Left renal pelvis (tissue), 4 donors: ENCODE measurements around the gene GNB3. TPM values are rescaled to one million over a fixed set of nuclear protein-coding genes. Genes with fewer than 3 reads are reported as not detected.

Experiments
- DNase-seq, 4 donors: peaks; one replicate each; pipeline ENCODE4 v3.0.0-alpha.2; 2013; ENCODE audit warnings: low read depth in 4 of 4, low spot score in 3 of 4
- polyA plus RNA-seq, 4 donors: library from polyadenylated mRNA; unstranded; fragments of 120-200 nt; gene quantifications; one replicate each; pipeline ENCODE4 v1.2.1, GENCODE V29; 2013; ENCODE audit not compliant: insufficient read length in 4 of 4

Gene GNB3
- 10 to 100 TPM in 1 of 4 donors, 1 to 10 TPM in 3; 4.4 to 14.0 (median 6.8) TPM for polyA plus RNA-seq

DNA sequence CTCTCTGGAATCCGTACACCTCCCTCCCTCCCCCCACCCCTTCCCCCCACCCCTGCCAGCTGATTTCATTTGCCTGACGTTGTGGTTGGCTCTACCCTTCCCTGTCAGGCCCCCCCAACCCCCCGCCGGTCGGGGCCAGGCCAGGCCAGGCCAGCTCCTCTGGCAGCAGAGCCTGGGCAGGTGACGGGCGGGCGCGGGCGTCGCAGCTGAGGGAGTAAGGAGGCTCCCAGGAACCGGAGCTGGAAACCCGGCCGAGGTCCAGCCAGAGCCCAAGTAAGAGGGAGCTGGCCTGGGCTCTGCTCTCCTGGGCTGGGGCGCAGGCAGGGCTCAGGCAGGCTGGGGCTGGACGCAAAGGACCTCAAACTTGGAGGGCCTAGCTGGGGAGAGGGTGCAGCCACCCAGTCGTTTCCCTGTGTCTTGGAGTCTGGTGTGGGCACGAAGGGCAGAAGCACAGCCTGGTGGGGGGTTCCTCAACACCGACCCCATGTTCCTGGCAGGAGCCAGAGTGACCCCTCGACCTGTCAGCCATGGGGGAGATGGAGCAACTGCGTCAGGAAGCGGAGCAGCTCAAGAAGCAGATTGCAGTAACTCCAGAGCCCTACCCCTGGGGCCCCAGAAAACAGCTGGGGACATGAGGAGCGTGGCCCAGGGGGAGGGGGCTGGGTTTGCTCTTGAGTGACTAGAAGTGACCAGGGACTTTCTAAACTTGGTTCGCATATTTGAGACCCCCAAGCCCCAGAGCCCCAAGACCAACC is at the start of gene GNB3:
TSS of gene GNB3 (plus strand) at position 165 of the 755 bp plus-strand sequence. CDS start at position 528, 363 bp downstream.
- no peak for DNase-seq

DNA sequence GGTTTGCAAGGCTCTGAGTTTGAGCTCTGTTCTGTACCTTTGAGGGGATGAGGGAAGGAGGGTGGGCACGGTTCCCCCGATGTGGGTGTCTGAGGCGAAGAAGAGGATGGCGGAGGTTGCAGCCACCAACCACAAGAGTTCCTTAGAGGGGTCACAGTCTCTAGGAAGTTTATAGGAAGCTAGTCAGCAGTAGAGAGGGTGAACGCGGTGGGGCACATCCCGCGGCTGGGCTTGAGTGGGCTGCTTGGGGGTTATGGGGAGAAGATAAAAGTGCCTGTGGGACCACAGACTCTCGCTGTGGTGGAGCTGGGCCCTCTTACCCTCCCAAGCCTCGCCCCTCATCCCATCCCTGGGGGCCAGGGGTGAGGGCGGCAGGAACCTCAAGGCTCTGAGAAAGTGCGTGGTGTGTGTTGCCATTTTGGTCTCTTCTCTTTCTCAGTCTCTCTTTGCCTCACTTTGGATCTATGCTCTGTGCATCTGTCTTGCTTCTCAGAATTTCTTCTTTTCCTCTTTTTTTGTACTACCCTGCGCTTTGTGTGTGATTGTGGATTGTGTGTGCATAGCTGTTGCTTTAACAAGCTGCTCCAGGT is 48.7 kb upstream of the GNB3 start:
- no peak for DNase-seq

DNA sequence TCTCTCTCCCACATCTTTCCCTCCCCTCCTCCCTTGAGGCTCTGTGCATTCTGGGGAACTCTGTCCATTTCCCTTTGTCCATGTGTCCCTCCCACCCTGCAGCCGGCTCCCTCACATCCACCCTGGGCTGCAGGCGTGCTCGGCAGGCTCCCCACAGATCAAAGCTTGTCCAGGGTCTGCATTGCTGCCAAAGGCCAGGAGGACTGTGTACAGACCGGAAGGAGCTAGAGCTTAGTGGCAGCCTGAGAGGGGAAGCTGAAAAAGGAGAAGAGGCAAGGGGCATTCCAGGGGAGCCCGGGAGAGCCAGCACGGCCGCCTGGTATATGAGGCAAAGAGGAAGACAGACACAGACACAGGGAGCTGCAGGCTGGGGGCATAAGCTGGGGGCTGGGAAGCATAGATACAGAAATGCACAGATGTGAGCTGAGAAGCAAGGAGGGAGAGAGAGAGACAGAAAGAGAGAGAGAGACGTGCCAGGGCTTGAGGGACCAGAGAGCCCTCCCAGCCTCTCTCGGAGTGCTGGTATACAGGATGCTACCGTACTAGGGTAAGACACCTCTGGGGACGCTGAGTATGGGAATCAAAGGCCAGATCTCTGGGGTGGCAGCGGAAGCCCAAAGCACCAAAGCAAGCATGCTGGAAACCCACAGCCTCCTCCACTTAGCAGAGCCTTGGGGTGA is 48.1 kb upstream of the GNB3 start:
- DNase-seq: peak in 1 of 4 donors; percentile 47

DNA sequence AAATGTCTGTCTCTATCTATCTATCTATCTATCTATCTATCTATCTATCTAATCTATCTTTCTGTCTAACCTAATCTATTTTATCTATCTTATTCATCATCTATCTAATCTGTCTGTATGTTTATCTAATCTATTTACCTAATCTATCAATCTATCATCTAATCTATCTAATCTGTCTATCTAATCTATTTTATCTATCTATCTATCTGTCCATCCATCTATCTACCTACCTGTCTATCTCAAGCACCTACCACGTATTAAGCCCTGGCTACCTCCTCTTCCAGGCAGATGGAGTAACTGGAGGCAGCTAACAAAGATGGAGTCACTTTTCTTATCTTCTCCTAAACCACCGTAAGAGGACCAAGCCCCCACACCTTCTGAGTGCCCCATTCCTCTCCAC is 45.6 kb upstream of the GNB3 start:
- no peak for DNase-seq

DNA sequence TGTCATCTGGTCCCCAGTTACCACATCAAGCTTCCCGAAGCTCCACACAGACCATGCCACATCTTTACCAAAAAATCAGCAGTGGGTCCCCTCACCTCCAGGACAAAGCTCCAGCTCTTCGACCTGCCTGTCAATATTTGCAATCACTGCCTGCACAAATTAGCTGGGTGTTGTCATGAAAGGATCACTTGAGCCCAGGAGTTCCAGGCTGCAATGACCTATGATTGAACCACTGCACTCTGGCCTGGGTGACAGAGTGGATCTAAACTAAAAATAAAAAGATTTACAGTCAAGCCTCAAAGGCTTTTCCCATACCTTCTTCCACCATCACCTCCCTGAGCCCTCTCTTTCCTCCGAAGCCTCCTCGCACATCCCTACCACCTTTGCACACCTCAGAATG is 44.1 kb upstream of the GNB3 start:
- no peak for DNase-seq

DNA sequence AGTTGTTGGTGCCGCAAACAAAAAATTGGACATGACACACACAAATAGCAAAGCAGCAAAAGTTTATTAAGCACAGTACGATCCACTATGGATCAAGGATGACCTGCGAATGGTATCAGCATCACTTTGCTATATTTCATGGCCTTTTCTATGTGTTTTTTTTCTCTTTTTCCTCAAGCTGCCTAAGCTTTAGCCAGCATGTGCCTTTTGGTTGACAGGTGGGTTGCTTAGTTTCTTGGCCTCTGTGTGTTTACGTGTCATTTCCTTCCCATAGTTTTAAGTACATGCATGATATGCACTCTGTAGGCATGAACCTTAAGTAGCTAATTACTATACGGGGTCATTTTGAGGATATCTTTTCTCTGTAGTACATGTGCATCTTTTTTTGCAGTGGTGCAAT is 41.6 kb upstream of the GNB3 start:
- no peak for DNase-seq

DNA sequence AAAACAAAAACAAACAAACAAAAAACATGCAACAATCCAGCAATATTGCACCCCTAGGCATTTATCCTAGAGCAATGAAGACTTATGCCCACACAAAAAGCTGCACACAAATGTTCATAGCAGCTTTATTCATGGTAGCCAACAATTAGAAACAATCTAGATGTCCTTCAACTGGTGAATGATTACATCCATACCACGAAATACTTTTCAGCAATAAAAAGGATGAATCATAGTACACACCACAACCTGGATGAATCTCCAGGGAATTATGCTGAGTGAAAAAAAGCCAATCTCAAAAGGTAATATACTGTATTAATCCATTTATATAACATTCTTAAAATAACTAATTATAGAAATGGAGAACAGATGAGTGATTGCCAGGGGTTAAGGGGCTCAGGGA is 33.6 kb upstream of the GNB3 start:
- DNase-seq: no peak

DNA sequence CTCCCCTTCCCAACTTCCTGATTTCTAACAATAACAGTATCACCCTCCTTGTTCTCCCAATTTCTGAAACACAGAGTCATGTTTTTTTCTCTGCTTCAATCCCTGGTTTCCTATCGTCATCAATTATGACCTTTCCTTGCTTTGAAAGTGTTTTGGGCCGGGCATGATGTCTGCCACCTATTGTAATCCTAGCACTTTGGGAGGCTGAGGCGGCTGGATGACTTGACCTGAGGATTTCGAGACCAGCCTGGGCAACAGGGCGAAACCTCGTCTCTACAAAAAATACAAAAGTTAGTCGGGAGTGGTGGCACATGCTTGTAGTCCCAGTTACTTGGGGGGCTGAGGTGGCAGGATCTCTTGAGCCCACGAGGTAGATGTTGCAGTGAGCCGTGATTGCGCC is 31.7 kb upstream of the GNB3 start:
- DNase-seq: no peak

DNA sequence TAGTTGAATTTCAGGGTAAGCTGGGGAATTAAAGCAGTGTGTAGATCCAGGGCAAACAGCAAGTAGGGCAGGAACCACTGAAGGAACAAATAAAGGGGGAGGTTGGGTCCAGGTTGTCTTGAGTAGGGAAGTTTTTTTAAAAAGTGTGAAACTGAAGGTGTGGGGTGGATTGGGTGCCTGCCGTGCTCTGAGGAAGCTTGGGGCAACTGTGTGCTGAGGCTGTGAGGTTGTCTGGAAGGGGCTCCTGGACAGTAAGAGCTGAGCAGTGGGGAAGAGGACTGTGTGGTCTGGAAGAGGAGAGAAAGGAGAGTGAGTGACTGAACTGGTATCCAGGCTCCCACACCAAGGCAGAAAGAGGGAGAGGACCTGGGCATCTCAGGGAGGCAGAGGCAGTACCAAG is 30.0 kb upstream of the GNB3 start:
- no peak for DNase-seq

DNA sequence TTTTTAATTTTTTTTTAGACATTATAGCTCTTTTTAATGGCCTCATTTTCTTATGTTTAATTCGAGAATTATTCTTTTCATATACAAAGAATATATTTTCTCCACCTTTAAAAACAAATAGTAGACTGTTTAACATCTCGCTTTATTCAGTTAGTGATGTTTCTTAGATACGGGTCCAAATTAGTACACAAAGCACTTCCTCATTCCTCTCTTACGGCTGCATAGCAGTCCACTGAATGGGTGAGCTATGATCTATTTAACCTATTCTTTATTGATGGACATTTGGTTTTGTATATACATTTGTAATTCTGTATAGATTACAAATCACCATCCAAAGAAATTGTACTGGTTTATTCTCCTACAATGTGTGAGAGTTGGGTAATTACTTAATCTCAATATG is 27.4 kb upstream of the GNB3 start:
- no peak for DNase-seq

DNA sequence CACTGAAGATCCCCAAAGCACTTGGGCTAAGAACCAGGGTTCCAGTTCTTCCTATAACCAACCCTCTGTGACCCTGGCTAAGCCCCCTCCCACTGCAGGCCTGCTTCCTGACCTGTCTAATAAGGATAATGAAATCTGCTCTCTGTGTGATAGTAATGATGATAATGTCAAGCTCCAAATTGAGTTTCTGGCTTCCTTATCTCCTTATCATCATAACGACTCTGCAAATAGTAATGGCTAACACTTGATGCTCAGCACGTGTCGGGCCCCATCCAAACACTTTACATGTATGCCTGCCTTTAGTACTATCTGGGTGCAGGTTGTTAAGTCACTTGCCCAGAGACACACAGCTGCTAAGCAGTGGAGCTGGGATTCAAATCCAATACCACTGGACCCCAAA is 24.1 kb upstream of the GNB3 start:
- no peak for DNase-seq

DNA sequence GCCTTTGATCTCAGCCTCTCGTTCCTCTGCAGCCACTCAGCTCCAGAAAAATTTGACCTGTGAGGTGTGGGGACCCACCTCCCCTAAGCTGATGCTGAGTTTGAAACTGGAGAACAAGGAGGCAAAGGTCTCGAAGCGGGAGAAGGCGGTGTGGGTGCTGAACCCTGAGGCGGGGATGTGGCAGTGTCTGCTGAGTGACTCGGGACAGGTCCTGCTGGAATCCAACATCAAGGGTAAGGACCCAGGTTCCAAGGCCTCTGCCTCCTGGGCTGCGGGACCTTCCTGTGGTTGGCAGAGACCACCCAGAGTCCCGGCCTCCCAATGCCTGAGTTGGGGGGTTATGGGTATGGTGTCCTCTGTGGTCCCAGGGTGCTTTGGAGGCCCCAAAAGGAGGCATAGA is 23.6 kb upstream of the GNB3 start:
- DNase-seq: no peak

DNA sequence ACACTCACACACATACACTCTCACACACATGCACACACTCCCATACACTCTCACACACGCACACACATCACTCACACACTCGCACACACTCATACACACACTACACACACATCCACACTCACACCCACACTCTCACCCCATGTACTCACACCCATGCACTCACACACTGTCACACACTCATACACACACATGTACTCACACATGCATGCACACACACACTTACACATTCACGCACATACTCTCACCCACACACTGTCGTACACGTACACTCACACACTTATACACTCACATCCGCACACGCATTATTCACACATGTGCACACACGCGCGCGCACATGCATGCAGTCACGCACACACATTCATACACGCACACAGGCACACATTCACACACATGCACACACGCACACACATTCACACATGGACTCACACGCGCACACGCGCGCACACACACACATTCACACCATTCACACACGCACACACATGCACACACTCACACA is 23.0 kb upstream of the GNB3 start:
- DNase-seq: no peak

DNA sequence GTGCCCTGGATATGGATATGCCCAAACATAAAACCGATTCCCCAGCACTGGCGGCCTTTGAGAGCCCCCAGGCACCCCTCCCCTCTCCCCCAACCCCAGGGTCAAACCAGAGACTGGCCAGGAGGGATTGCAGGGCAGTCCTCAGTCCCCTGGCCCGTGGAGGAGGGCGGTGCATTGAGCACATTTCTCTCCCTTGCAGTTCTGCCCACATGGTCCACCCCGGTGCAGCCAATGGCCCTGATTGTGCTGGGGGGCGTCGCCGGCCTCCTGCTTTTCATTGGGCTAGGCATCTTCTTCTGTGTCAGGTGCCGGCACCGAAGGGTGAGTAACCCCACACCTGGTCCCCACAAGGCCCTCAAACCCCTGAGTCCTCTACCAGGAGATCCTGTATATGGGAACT is 22.5 kb upstream of the GNB3 start:
- DNase-seq: no peak

DNA sequence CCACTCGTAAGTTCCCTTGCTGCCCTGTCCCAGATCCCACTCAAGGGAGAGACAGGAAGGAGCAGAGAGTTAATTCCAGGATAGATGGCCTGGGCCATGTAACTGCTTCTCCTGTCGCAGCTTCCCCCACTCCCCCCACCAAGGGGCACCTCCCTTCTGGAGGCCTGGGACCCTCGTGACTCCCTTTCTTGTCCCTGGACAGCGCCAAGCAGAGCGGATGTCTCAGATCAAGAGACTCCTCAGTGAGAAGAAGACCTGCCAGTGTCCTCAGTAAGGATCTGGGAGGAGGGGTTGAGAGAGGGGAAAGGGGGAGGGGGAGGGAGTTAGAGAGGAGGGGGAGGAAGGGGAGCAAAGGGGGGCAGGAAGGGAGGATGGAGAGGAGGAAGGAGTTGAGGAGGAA is 22.1 kb upstream of the GNB3 start:
- no peak for DNase-seq

DNA sequence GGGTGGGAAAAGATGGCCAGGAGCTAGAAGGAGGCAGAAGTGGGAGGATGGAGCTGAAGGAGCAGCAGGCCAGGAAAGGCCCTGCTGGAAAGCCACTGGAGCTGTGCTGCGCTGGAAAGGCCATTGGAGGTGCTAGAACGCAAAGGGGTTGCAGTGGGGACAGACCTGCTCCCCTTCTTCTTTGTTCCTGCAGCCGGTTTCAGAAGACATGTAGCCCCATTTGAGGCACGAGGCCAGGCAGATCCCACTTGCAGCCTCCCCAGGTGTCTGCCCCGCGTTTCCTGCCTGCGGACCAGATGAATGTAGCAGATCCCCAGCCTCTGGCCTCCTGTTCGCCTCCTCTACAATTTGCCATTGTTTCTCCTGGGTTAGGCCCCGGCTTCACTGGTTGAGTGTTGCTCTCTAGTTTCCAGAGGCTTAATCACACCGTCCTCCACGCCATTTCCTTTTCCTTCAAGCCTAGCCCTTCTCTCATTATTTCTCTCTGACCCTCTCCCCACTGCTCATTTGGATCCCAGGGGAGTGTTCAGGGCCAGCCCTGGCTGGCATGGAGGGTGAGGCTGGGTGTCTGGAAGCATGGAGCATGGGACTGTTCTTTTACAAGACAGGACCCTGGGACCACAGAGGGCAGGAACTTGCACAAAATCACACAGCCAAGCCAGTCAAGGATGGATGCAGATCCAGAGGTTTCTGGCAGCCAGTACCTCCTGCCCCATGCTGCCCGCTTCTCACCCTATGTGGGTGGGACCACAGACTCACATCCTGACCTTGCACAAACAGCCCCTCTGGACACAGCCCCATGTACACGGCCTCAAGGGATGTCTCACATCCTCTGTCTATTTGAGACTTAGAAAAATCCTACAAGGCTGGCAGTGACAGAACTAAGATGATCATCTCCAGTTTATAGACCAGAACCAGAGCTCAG is 21.4 kb upstream of the GNB3 start:
- DNase-seq: no peak

DNA sequence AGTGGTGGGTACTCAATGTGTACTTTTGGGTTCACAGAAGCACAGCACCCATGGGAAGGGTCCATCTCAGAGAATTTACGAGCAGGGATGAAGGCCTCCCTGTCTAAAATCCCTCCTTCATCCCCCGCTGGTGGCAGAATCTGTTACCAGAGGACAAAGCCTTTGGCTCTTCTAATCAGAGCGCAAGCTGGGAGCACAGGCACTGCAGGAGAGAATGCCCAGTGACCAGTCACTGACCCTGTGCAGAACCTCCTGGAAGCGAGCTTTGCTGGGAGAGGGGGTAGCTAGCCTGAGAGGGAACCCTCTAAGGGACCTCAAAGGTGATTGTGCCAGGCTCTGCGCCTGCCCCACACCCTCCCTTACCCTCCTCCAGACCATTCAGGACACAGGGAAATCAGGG is 20.6 kb upstream of the GNB3 start:
- DNase-seq: no peak

DNA sequence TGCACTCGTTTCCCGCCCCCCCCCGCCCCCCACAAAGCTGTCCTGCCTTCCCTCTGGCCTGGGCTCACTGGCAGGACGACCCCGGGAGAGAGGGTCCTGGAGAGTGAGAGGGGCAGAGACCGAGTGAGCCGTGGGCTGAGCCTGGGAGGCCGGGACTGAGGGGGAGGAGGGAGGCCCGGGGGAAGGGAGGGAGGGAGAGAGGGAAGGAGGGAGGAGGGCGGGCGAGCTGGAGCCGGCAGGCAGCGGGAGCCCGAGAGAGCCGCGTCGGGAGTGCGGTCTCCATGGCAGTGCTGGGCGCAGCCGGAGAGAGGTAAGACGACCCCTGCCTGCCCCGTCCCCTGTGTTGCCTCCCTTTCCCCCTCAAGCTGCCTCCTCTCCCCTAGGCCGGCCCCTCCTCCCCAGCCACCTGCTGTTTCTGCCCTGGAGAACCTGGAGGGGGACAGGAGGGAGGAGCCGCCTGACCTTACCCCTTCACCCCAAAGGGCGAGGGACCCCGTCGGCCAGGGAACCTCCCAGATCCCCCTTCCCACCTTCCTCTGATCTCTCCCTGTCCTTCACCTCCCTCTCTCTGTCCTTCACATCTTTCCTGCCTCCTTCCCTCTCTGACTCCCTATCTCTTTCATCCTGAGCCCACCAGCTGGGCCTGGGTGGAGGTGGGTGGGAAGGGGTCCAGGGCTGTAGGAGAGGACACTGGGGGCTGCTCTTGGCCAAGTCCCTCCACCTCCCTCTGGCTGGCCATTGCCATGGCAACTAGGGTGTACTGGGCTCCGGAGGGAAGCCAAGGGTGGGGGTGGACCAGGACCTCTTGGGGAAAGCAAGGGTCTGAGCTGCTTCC is 18.9 kb upstream of the GNB3 start, which contains the start of gene GPR162:
TSS of gene GPR162 (plus strand) at position 231 of the 835 bp plus-strand sequence. CDS start 2,078 bp downstream, outside the sequence.
- peak in 2 of 4 donors; percentile 75 to 78 for DNase-seq

DNA sequence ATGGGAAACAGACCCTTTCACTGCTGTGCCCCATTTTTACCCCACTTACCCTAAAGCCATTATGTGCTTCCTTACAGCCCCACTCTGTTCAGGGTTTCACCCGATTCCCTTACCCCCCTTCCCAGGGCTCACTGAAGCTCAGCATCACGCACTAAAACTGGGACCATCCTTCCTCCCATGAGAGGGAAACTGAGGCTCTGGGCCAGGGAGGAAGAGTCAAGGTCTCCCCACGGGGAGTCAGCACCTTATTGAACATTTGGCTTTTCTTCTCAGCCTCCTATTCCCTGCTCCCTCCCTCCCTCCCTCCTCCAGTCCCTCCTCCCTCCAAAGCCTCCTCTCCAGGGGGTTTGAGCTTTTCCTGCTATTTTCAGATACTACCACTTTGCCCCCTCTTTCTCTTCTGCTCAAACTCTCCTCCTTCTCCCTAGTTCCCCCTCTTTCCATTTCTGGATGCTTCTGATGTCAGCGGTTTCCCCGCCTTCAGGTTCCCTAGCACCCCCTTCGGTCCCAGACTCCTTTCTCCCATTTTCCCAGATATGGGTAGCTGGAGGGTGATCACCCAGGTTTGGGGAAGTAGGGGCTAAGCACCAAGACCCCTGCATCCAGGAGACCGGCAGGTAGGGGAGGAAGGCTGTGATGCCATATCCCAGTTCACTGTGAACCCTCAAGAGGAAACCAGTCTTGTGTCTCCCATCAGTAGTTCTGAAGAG is 18.1 kb upstream of the GNB3 start:
- no peak for DNase-seq
